HEK293 (cell line): ENCODE data around the gene USP44.

Source experiments
- KLF7 ChIP-seq: fragments of 450-650 bp; formaldehyde crosslinking; IDR thresholded peaks from 2 replicates; pipeline ENCODE4 v1.5.1; 2016; ENCODE audit warnings: missing biosample characterization, missing genetic modification characterization, borderline replicate concordance
- ZIC2 ChIP-seq: fragments of 450-650 bp; formaldehyde crosslinking; IDR thresholded peaks from 2 replicates; pipeline ENCODE4 v1.5.1; 2016; ENCODE audit warnings: missing biosample characterization, missing genetic modification characterization
- ZNF138 ChIP-seq: fragments of 450-650 bp; formaldehyde crosslinking; IDR thresholded peaks from 2 replicates; pipeline ENCODE4 v1.5.1; 2016; ENCODE audit warnings: missing biosample characterization, missing genetic modification characterization, borderline replicate concordance
- ZNF19 ChIP-seq: fragments of 450-650 bp; formaldehyde crosslinking; IDR thresholded peaks from 2 replicates; pipeline ENCODE4; 2016; ENCODE audit warnings: missing biosample characterization, missing genetic modification characterization, low read depth
- ZNF560 ChIP-seq: fragments of 450-650 bp; formaldehyde crosslinking; IDR thresholded peaks from 2 replicates; pipeline ENCODE4 v1.5.1; 2017; ENCODE audit warnings: missing biosample characterization, missing genetic modification characterization, borderline replicate concordance

The USP44 gene

DNA sequence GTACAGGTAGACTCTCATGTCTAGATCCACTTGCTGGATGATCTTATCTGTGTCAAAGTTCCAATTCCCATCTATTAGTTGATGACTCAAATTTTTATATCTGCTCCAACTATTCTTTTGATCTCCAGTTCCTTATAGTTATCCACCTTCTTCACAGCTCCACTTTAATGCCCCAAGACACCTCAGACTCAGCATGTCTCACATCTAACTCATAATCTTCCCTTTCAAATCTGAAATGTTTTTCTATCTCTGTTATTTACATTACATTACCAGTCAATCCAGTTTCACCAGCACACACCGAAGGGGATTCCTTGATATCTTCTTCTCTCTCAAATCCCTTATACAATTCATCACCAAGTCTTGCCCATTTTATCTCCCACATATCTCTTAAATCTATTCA is 81.0 kb downstream of the USP44 start (continued):
- TF ChIP-seq ZNF138 (tag by site-specific recombination) (no peak), ZNF560 (tag by site-specific recombination) (no peak), ZIC2 (tag by site-specific recombination) (no peak), KLF7 (no peak), ZNF19 (tag by site-specific recombination) (no peak)
